MG63 (cell line): ENCODE measurements around the gene BAZ2B. TPM values are rescaled to one million over a fixed set of nuclear protein-coding genes. Genes with fewer than 3 reads are reported as not detected.

ENCODE experiments used
- DNase-seq: peaks from one replicate; pipeline ENCODE4 v3.0.0-alpha.2; 2020
- H3K27me3 ChIP-seq: fragments of 250-450 bp; sonication (Bioruptor Pico); 2 replicates; pipeline ENCODE4 v1.5.1; 2020; ENCODE audit warnings: mild to moderate bottlenecking, moderate library complexity
- H3K36me3 ChIP-seq: fragments of 250-450 bp; sonication (Bioruptor Pico); 2 replicates; pipeline ENCODE4 v1.5.1; 2020; ENCODE audit warnings: mild to moderate bottlenecking, moderate library complexity
- H3K4me3 ChIP-seq: fragments of 250-450 bp; sonication (Bioruptor Pico); 2 replicates; pipeline ENCODE4 v1.5.1; 2020; ENCODE audit warnings: mild to moderate bottlenecking, moderate library complexity
- H3K9me3 ChIP-seq: fragments of 250-450 bp; sonication (Bioruptor Pico); 2 replicates; pipeline ENCODE4 v1.5.1; 2020; ENCODE audit warnings: mild to moderate bottlenecking, moderate library complexity
- total RNA-seq: library from RNA; depleted of rRNA; stranded (reverse); fragments of >200 nt; shearing (Covaris generic); gene quantifications from 2 replicates; pipeline ENCODE4 v1.2.3, GENCODE V29; 2014; ENCODE audit warnings: low replicate concordance; rRNA removed

The BAZ2B gene, protein sequence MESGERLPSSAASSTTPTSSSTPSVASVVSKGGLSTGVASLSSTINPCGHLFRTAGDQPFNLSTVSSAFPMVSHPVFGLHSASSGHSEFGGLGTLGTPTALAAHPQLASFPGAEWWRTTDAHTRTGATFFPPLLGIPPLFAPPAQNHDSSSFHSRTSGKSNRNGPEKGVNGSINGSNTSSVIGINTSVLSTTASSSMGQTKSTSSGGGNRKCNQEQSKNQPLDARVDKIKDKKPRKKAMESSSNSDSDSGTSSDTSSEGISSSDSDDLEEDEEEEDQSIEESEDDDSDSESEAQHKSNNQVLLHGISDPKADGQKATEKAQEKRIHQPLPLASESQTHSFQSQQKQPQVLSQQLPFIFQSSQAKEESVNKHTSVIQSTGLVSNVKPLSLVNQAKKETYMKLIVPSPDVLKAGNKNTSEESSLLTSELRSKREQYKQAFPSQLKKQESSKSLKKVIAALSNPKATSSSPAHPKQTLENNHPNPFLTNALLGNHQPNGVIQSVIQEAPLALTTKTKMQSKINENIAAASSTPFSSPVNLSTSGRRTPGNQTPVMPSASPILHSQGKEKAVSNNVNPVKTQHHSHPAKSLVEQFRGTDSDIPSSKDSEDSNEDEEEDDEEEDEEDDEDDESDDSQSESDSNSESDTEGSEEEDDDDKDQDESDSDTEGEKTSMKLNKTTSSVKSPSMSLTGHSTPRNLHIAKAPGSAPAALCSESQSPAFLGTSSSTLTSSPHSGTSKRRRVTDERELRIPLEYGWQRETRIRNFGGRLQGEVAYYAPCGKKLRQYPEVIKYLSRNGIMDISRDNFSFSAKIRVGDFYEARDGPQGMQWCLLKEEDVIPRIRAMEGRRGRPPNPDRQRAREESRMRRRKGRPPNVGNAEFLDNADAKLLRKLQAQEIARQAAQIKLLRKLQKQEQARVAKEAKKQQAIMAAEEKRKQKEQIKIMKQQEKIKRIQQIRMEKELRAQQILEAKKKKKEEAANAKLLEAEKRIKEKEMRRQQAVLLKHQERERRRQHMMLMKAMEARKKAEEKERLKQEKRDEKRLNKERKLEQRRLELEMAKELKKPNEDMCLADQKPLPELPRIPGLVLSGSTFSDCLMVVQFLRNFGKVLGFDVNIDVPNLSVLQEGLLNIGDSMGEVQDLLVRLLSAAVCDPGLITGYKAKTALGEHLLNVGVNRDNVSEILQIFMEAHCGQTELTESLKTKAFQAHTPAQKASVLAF (N-terminal part only)
- 2.1 and 12.2 TPM in 2 replicates for total RNA-seq

DNA sequence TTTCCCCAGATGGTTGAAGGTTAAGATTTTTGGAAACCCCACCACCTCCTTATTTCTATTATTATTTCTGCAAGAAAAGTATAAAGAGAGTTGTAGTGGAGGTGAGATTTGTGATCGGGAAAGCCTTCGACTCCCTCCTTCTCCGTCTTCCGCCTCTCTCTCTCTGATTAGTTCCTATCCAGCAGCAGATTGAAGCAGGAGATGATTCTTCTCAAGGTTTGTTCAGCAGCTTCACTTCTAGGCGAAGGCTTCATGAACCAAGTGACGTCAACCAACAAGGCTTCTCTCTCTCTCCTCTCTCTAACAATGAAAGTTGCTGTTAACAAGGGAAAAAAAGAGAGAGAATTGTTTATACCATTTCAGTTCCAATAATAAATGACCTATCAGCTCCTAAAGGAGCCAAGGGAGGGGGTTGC is at the start of gene BAZ2B:
Gene BAZ2B (minus strand): TSS at position 263 of the 416 bp plus-strand sequence. CDS start 137,829 bp downstream, outside the sequence.
- peak within 1 kb of the TSS; percentile 69 for H3K4me3 ChIP-seq
- no peaks in the 10 kb centered on the region for H3K27me3 ChIP-seq
- no peaks in the 10 kb centered on the region for H3K9me3 ChIP-seq
- peak; percentile 45 for DNase-seq
- no peaks in the 10 kb centered on the region for H3K36me3 ChIP-seq

DNA sequence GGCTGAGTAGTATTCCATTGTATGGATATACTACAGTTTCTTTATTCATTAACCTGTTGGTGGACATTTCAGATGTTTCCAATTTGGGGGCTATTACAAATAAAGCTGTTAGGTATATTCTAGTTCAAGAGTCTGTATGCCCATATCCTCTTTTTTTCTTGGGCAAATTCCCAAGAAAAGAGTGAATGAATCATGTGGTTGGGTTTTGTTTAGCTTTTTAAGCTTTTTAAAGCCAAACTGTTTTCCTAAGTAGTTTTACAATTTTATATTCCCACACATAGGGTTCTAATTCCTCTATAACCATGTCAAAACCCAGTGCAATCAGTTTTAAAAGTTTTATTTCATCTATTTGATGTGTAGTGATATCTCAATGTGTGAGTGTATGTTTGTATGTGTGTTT is 44.9 kb upstream of the BAZ2B start:
- Histone ChIP-seq H3K36me3 (no peaks in the 10 kb centered on the region), H3K4me3 (no peak overlapping the region), H3K9me3 (no peaks in the 10 kb centered on the region), H3K27me3 (no peaks in the 10 kb centered on the region)
- no peak for DNase-seq

DNA sequence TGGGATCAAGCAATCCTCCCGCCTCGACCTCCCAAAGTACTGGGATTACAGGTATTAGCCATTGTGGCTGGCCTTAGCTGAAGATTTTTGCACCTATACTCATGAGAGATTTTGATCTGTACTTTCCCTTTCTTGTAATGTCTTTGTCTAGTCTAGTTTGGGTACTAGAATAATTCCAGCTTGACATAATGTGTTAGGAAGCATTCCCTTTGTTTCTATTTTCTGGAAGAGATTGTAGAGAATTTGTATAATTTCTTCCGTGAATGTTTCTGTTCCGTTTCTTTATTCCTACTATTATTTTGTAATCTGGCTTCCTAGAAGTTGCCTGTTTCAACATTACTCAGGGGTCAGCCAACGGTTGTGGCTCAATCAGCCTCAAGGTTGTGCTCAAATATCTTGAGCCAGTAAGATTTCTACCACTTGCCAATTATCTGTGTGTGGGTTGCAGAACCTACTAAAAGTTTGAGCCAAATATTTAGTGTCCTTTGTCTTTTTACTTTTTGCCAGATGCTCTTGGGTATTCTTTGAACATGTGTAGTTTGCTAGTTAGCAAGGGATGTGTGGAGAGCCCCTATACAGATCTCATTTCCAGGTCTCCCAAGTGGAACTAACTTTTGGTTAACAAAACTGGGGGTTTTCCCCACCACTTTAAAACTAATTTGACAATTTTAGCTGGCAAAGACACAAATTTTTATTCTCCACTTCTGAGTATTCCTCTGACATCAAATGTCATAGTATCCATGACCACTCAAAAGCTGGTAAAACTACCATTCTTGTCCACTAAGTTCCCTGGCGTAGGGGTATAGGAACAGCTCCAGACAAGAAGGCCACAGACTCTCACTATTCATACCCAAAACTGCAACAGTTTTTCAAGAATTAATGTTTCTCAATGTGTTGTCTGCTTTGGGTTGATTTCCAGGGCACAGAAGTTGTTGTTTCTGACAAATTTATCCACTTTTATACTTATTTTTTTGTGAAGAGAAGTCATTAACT is 42.8 kb upstream of the BAZ2B start:
- Histone ChIP-seq H3K36me3 (no peaks in the 10 kb centered on the region), H3K9me3 (no peaks in the 10 kb centered on the region), H3K4me3 (no peak overlapping the region), H3K27me3 (no peaks in the 10 kb centered on the region)
- peak; percentile 19 for DNase-seq

DNA sequence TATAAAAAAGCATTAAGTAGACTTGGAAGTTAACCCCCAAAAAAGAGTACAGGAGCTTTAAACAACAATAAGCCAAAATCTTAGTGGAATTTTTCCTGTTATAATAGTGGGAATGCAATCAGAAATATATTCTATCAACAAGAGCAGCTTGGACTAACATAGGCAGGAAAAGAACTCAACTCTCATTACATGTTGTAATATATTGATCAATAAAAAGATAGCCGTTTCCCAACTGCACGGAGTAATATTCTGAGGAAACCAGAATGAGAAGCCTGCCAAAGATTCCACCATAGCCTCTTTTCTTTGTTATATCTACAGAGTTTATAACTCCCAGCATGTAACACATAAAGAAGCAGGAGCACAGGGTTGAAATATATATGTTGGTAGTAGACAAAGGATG is 37.6 kb upstream of the BAZ2B start:
- no peaks in the 10 kb centered on the region for H3K9me3 ChIP-seq
- H3K4me3 ChIP-seq = no peak overlapping the region
- H3K27me3 ChIP-seq = no peaks in the 10 kb centered on the region
- no peaks in the 10 kb centered on the region for H3K36me3 ChIP-seq
- no peak for DNase-seq

DNA sequence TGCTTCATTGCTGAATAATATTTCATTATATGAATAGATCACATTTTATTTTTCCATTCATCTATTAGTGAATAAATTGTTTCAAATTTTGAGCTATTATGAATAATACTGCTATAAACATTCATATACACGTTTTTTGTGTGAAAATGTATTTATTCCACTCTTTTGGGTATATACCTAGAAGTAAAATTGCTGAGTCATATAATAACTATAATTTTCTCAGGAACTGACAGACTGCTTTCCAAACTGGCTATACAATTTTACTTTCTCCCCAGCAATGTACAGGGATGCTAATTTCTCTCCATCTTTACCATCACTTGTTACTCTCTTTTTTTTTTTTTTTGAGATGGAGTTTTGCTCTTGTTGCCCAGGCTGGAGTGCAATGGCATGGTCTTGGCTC is 35.5 kb upstream of the BAZ2B start:
- Histone ChIP-seq H3K9me3 (no peaks in the 10 kb centered on the region), H3K4me3 (no peak overlapping the region), H3K36me3 (no peaks in the 10 kb centered on the region), H3K27me3 (no peaks in the 10 kb centered on the region)
- DNase-seq = no peak

DNA sequence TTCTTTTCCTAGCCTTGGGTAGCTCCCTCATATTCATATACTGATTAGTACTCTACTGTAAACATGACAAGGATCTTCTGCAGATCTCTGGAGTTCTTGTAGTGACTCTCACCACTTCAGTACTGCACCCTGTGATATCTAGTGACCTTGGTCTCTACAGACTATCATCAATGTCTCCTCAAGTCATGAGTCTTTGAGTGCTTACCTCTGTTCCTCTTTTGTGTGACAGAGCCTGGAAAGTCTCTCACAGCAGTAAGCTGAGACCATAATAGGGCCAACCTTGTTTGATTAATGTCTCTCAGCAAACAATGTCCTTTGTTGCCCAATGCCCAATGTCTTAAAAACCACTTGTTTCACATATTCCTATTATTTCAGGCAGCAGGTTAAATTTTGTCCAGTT is 34.2 kb upstream of the BAZ2B start:
- Histone ChIP-seq H3K27me3 (no peaks in the 10 kb centered on the region), H3K9me3 (no peaks in the 10 kb centered on the region), H3K4me3 (no peak overlapping the region)

DNA sequence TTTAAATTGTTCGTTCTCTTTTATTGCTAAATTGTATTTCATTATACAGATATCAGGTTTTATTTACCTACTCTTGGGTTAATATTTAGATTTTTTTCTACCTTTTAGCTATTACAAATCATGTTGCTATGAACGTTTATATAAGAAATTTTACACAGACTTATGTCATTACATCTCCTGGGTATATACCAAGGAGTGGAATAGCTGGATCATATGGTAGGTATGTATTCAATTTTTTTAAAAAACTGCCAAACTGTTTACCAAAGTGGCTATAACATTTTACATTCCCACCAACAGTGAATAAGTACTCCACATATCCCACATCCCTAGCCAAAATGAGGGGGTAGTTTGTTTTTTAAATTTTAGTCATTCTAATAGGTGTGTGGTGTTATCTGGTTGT is 32.3 kb upstream of the BAZ2B start:
- DNase-seq = no peak
- Histone ChIP-seq H3K9me3 (no peaks in the 10 kb centered on the region), H3K36me3 (no peaks in the 10 kb centered on the region), H3K27me3 (no peaks in the 10 kb centered on the region), H3K4me3 (no peak overlapping the region)

More for the DNA sequence above, 34.2 kb upstream of the BAZ2B start:
- H3K36me3 ChIP-seq = no peaks in the 10 kb centered on the region
- no peak for DNase-seq

DNA sequence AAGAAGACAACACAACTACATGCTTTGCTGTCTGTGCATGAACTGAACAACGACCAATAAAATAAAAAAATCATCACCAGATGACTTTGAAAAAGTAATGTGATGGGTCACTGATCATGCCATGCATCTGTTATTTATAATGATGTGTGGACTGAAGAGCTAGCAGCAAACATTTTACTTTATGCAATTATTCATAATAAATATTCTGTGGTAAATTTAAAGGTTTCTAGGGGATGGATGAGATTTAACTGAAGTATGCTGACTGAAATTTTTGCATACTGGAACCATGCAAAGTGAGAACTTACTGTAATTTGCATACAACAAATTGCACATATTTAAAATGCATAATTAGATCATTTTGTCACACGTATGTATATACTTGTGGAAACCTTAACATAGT is 31.3 kb upstream of the BAZ2B start:
- H3K4me3 ChIP-seq = no peak overlapping the region
- no peak for DNase-seq
- no peaks in the 10 kb centered on the region for H3K9me3 ChIP-seq
- H3K36me3 ChIP-seq = no peaks in the 10 kb centered on the region
- no peaks in the 10 kb centered on the region for H3K27me3 ChIP-seq

DNA sequence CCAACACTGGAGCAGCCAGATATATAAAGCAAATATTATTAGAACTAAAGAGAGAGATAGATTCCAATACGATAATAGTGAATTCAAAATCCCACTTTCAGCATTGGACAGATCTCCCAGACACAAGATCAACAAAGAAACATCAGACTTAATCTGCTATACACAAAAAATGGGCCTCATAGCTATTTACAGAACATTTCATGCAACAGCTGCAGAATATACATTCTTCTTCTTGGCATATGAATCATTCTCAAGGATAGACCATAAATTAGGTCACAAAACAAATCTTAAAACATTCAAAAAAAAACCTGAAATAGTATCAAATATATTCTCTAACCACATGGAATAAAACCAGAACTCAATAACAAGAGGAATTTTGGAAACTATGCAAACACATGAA is 23.8 kb upstream of the BAZ2B start:
- H3K9me3 ChIP-seq = peaks cover 5% of the 10 kb centered on the region; the same call in 1 of the 2 replicates
- H3K36me3 ChIP-seq = no peaks in the 10 kb centered on the region
- H3K4me3 ChIP-seq = no peak overlapping the region
- no peaks in the 10 kb centered on the region for H3K27me3 ChIP-seq
- DNase-seq = no peak

DNA sequence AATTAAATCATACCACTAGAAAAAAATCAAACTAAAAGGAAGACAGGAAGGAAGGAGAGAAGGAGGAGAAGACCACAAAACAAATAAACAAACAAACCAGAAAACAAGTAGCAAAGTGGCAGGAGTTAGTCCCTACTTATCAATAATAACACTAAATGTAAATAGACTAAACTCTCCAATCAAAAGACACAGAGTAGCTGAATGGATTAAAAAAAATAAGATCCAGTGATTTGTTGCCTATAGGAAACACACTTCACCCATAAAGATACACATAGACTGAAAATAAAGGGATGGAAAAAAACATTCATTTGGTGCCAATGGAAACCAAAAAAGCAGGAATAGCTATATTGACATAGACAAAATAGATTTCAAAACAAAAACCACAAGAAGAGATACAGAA is 23.4 kb upstream of the BAZ2B start:
- DNase-seq = no peak
- peaks cover 5% of the 10 kb centered on the region; the same call in 1 of the 2 replicates for H3K9me3 ChIP-seq
- no peaks in the 10 kb centered on the region for H3K27me3 ChIP-seq
- H3K4me3 ChIP-seq = no peak overlapping the region
- H3K36me3 ChIP-seq = no peaks in the 10 kb centered on the region

DNA sequence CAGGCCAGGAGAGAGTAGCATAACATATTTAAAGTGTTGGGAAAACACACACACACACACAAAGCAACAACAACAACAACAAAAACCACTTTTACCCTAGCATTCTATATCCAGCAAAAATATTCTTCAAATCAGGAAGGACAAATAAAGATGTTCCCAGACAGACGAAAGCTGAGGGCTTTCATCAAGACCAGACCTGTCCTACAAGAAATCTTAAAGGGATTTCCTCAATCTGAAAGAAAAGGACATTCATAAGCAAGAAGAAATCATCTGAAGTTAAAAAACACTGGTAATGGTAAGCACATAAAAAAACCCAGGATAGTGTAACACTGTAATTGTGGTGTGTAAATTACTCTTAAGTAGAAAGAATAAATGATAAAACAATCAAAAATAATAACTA is 22.7 kb upstream of the BAZ2B start:
- Histone ChIP-seq H3K27me3 (no peaks in the 10 kb centered on the region), H3K9me3 (peaks cover 5% of the 10 kb centered on the region; the same call in 1 of the 2 replicates), H3K4me3 (no peak overlapping the region), H3K36me3 (no peaks in the 10 kb centered on the region)
- DNase-seq = no peak

DNA sequence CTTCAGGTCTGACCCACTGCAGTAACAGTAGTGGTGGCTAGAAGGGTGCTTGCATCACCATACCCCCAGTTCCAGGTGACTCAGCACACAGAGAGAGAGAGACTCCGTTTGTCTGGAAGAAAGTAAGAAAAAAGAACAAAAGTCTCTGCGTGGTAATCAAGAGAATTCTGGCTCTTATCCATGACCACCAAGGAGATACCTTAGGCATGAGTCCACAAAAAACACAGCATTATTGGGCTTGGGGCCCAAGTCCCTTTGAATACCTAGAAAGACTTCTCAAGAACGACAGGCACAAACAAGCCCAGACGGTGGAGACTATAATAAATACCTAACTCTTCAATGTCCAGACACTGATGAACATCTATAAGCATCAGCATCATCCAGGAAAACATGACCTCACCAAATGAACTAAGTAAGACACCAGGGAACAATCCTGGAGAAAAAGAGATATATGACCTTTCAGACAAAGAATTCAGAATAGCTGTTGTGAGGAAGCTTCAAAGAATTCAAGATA is 21.7 kb upstream of the BAZ2B start:
- DNase-seq = no peak
- Histone ChIP-seq H3K27me3 (no peaks in the 10 kb centered on the region), H3K4me3 (no peak overlapping the region), H3K36me3 (no peaks in the 10 kb centered on the region), H3K9me3 (peaks cover 5% of the 10 kb centered on the region; the same call in 1 of the 2 replicates)

DNA sequence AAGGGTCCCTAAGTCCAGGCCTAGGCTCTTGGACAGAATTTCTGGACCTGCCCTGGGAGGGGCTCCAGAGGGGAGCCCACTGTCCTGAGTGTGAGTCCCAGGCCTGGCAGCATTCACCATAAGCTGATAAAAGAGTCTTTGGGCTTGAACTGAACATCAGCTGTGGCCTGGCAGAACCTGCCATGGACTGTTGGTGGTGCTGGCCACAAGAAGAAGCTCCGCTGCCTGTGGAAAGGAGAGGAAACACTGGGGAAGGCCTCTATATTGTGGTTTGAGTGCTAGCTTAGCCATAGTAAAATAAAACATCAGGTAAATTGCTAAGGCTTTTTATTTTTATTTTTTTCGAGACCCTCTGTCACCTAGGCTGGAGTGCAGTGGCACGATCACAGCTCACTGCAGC is 20.9 kb upstream of the BAZ2B start:
- DNase-seq = no peak
- H3K36me3 ChIP-seq = no peaks in the 10 kb centered on the region
- H3K27me3 ChIP-seq = no peaks in the 10 kb centered on the region
- peaks cover 5% of the 10 kb centered on the region; the same call in 1 of the 2 replicates for H3K9me3 ChIP-seq
- no peak overlapping the region for H3K4me3 ChIP-seq

DNA sequence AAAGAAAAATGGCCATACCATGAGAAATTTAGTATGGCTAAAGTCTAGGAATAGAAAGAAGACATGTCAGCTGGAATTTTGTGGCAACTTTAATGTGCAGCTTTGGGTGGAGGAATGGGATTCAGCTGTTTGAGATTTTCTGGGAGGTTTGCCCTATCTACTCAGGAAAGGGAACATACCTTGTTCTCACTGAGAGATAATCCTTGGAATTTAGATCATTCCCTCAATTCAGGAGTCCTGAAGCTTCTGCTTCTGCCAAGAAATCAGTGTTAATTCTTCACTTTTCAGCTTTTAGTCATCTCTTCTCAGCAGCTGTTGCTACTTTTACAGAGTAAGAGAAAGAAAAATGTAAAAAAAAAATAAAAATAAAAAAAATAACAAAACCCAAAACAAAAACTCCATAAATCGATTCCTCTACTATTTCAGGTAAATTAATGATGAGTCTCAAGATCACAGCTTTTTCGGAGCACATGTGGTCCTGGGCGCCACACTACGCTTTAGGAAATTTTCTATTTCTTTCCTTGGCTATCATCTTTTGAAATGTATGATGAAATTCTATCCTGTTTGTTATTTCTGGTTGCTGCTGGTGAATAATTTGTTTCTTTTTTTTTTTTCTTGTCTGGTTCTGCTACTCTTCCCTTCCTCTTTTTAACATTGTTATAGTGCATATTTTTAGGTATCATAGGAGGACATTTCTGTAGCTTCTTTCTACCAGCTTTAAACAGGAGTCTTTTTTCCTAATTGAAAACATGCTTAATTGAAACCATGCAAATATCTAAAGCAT is 18.9 kb upstream of the BAZ2B start:
- Histone ChIP-seq H3K4me3 (no peak overlapping the region), H3K36me3 (no peaks in the 10 kb centered on the region), H3K9me3 (peaks cover 5% of the 10 kb centered on the region; the same call in 1 of the 2 replicates), H3K27me3 (no peaks in the 10 kb centered on the region)
- DNase-seq = no peak

DNA sequence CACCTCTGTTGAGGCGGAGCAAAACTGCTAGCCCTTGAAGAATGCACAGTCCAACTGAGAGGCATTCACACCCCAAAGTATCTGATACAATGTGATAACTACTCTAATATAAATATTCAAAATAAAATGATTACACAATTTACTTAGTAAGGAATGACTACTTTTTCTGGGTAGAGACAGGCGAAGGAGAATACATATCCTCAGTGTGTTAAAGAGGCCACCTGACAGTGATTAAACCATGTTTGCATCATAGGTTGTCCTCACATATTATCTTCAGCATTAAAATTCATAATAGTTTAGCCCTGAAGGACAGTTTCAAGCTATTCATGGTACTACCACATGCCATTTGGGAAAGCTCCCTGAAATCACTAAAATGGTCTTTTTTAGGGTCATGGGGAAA is 16.9 kb upstream of the BAZ2B start:
- H3K36me3 ChIP-seq = no peaks in the 10 kb centered on the region
- no peaks in the 10 kb centered on the region for H3K27me3 ChIP-seq
- no peaks in the 10 kb centered on the region; the same call in 1 of the 2 replicates for H3K9me3 ChIP-seq
- no peak overlapping the region for H3K4me3 ChIP-seq
- no peak for DNase-seq
